Measurements from ENCODE around the gene SLC22A23. TPM values are rescaled to one million over a fixed set of nuclear protein-coding genes. Genes with fewer than 3 reads are reported as not detected.

Gene SLC22A23
- total RNA-seq, 2 donors from 2014 or later = 85.7 to 89.5 TPM

DNA sequence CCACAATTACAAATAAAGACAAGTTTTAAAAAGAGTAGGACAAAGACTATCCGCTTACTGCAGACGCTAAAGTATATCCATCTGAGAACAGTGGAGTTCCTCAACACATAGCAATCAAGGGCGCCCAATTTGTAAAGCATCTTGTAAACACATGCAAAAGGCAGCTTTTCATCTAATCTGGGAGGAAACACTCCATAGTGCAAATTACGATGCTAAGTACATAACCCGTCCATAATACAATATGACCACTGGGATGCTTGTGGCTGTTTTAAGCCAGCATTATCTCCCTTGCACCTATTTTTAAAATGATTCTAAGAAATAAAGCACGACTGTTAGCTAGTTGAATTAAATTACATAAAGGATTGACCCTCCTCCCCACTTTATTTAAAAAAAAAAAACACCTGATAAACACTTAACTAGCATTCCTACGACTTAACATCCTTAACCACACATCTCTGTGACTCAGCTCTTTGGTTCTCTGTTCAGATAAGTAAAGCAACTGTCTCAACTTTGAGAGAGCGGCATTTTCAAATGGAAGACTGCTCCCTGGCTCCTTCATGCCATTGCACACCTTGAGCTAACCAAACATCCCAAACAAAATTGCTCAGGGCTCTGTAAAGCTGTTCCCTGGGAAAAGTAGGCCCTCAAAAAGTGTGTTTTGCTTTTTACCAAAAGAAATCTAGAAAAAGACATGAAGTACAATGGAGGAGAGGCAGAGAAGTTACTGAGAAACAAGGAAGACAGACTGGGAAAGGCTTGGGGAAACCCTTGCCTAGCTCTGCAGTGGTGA, 14.2 kb downstream of the SLC22A23 start:
- no peak overlapping the region for H3K4me3 ChIP-seq
- H3K9ac ChIP-seq (ENCODE audit: low read depth in 2 of 2, low read length in 2 of 2) = no peak overlapping the region
- no peak overlapping the region for H3K27ac ChIP-seq
- no peaks in the 10 kb centered on the region for H3K36me3 ChIP-seq
- no peaks in the 10 kb centered on the region for H3K9me3 ChIP-seq
- no peaks in the 10 kb centered on the region for H3K4me1 ChIP-seq
- TF ChIP-seq, protein P1, sequence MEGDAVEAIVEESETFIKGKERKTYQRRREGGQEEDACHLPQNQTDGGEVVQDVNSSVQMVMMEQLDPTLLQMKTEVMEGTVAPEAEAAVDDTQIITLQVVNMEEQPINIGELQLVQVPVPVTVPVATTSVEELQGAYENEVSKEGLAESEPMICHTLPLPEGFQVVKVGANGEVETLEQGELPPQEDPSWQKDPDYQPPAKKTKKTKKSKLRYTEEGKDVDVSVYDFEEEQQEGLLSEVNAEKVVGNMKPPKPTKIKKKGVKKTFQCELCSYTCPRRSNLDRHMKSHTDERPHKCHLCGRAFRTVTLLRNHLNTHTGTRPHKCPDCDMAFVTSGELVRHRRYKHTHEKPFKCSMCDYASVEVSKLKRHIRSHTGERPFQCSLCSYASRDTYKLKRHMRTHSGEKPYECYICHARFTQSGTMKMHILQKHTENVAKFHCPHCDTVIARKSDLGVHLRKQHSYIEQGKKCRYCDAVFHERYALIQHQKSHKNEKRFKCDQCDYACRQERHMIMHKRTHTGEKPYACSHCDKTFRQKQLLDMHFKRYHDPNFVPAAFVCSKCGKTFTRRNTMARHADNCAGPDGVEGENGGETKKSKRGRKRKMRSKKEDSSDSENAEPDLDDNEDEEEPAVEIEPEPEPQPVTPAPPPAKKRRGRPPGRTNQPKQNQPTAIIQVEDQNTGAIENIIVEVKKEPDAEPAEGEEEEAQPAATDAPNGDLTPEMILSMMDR (IDR thresholded peaks at IDR 0.05) = no peak
- no peak for DNase-seq
- intact Hi-C loops (cut with DNase I) = no loop called here
- no peaks in the 10 kb centered on the region for H3K27me3 ChIP-seq

DNA sequence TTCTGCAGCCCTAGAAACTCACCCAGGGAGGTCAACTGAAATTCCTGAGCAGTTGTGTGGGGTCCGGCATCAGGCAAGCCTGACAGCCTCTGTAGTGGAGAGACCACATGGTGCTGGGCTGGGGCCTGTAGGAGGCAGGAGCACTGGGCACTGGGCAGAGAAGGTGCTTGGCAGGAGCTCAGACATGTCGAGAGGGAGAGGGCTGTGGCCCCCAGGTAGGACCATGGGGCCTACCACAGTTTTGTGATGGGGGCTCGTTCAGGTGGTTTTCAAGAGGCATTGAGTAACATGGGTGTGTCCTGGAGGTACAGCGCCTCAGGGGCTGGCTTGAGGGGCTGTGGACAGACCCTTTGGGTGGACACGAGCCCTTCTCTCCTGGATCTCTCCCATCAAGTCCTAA, 15.9 kb downstream of the SLC22A23 start:
- Histone ChIP-seq H3K4me1 (no peaks in the 10 kb centered on the region), H3K36me3 (no peaks in the 10 kb centered on the region), H3K9ac (ENCODE audit: low read depth in 2 of 2, low read length in 2 of 2) (no peak overlapping the region), H3K27ac (no peak overlapping the region), H3K9me3 (no peaks in the 10 kb centered on the region), H3K4me3 (no peak overlapping the region), H3K27me3 (no peaks in the 10 kb centered on the region)
- intact Hi-C loops (cut with DNase I) = no loop called here
- TF ChIP-seq, protein P1 (IDR thresholded peaks at IDR 0.05) = no peak
- no peak for DNase-seq

DNA sequence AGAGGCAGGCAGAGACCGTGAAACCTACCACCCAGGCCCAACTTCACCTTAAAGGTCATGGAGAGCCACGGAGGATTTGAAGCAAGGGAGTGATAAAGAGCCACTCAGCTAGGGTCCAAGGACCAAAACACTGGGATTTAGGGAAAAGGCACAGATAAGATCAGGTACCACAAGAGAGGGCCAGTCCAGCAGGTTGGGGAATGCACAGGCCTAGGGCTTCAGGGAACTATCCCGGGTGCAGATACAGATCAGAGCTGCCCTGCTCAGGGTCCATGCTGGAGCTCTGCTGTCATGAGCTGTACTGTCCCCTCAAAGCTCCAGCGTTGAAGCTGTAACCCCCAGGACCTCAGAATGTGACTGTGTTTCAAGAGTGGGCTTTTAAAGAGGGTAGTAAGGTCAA, 16.9 kb downstream of the SLC22A23 start:
- intact Hi-C loops (cut with DNase I) = no loop called here

DNA sequence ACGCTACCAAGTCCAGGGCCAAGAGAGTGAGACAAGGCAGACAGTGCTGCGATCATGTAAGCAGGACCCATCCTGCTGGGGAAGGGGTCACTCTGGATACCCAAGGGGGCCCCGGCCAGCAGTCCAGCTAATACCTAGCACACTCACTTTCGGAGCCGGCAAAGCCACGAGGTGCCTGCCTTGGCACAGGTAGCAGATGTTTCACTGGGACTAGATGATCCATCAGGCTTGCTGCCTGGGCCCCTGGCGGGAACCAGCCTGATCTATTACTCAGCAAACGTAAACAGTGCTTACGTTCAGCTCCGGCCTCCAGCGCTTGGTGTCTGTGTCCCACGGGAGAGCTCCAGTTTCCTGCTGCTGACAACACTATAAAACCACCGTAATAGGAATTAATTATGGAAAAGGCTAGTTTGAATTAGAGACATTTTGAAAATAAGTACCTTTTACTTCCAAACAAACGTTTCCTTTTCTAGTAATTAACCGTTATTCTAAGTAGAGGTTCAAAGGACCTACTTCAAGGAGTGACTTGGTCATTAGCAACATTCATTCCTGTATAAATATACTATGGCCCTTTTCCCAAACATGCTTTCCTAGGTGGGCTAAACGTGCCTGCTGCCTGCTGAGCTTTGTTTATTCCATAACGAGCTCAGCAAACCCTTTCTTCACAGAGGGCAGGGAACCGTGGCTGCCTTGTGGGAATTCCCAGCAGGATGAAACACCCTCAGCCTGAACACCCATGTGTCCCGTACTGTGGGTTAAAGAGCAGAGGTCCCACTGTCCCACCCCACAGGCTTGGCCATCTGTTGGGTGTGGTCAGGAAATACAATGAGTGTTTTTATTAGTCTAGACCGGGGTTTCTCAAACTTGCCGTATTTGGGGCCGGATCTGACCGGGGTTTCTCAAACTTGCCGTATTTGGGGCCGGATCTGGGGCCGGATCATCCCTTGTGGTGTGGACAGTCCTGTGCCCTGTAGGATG, 18.4 kb downstream of the SLC22A23 start:
- no peaks in the 10 kb centered on the region for H3K4me1 ChIP-seq
- H3K4me3 ChIP-seq = no peak overlapping the region
- H3K9me3 ChIP-seq = no peaks in the 10 kb centered on the region
- H3K27me3 ChIP-seq = no peaks in the 10 kb centered on the region
- peak; percentile 42 for DNase-seq
- no peak overlapping the region for H3K27ac ChIP-seq
- TF ChIP-seq, protein P1 (IDR thresholded peaks at IDR 0.05) = no peak
- intact Hi-C loops (cut with DNase I) = no loop called here
- no peak overlapping the region for H3K9ac ChIP-seq (ENCODE audit: low read depth in 2 of 2, low read length in 2 of 2)
- H3K36me3 ChIP-seq = no peaks in the 10 kb centered on the region

More for the DNA sequence above, 16.9 kb downstream of the SLC22A23 start:
- H3K4me3 ChIP-seq = no peak overlapping the region
- no peak for DNase-seq
- no peaks in the 10 kb centered on the region for H3K9me3 ChIP-seq
- H3K4me1 ChIP-seq = no peaks in the 10 kb centered on the region
- no peak overlapping the region for H3K27ac ChIP-seq
- no peaks in the 10 kb centered on the region for H3K27me3 ChIP-seq
- H3K9ac ChIP-seq (ENCODE audit: low read depth in 2 of 2, low read length in 2 of 2) = no peak overlapping the region
- TF ChIP-seq, protein P1 (IDR thresholded peaks at IDR 0.05) = no peak
- no peaks in the 10 kb centered on the region for H3K36me3 ChIP-seq

DNA sequence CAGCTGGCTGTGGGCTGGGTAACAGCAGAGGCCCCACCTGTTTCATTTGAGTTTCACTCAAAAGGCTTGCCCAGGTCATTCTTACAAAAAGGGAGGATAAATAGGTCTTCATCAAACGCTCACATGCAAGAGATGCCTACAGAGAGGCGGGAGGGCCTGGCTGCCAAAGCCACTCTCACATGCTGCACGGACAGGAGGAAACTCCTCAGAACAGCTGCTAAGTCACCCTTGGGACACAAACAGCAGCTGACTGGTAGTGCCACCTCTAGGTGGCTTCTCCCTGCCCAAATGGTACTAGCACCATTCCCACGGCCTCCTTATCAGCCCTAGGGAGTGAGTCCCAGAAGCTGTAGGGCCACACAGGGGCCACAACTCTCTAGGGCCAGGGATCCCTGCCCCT, 23.8 kb downstream of the SLC22A23 start:
- TF ChIP-seq, protein P1 (IDR thresholded peaks at IDR 0.05) = no peak
- Histone ChIP-seq H3K27ac (no peak overlapping the region), H3K27me3 (no peaks in the 10 kb centered on the region), H3K9me3 (no peaks in the 10 kb centered on the region), H3K9ac (ENCODE audit: low read depth in 2 of 2, low read length in 2 of 2) (no peak overlapping the region), H3K4me3 (no peak overlapping the region), H3K4me1 (no peaks in the 10 kb centered on the region), H3K36me3 (no peaks in the 10 kb centered on the region)
- no peak for DNase-seq
- intact Hi-C loops (cut with DNase I) = no loop called here

All from colonic mucosa (tissue), 4 donors.